GM21528 (cell line): ENCODE data around the gene CCDC57.

Experiments
- ATAC-seq: cut with Tn5 transposase; IDR thresholded peaks from one replicate; pipeline ENCODE4 v1.9.1; 2021; ENCODE audit warnings: mild to moderate bottlenecking, moderate library complexity; ENCODE audit not compliant: unreplicated experiment, low FRiP score

The CCDC57 gene

DNA sequence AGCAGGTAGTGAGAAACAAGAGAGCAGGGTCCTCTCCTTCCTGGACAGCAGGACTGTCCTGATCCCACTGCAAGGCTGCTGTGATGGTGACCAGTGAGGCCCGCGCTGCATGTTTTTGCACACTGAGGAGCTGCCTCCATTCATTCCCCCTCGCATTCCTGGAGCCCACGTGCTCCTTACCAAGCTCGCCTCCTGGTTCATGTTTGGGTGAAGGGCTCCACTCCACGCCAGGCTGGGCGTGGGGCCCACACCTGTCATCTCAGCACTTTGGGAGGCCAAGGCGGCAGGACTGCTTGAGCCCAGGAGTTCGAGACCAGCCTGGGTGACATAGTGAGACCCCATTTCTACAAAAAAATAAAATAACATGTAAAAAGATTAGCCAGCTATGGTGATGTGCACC is 99.2 kb downstream of the CCDC57 start:
- ATAC-seq: no peak

- no peak for ATAC-seq
Observed at GRCh38 chr17:82112914-82113311, 99.7 kb downstream of the CCDC57 start.

GRCh38 chr17:82112181-82112913 is 100.3 kb downstream of the CCDC57 start:
- ATAC-seq: no peak

- ATAC-seq: no peak
Observed at GRCh38 chr17:82110298-82110697, 102.3 kb downstream of the CCDC57 start.

DNA sequence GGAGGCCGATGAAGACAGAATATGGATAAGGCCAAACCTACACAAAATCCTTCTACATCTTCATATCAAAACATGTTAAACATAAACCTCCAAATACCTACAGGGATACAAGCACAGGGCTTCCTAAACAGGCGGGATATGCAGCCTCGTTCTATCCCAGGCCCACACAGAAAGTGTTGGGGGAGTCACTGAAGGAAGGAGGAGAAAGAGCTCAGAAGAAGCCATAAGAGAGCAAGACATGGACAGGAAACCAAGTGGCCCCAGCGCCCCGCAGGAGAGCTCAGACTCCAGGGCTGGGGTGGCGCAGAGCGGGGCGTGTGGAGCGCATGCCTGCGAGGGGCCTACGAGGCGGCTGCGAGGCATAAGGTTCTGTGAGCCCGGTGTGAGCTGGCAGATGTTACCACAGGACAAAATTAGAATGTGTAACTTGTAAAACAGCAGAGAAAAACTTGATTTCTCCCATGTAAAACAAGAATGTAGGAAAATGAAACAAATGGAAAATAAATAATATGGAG is 103.6 kb downstream of the CCDC57 start:
- ATAC-seq: no peak

- ATAC-seq: no peak
Observed at GRCh38 chr17:82108496-82108945, 104.1 kb downstream of the CCDC57 start.

GRCh38 chr17:82108038-82108437 is 104.6 kb downstream of the CCDC57 start:
- no peak for ATAC-seq

GRCh38 chr17:82107341-82107860 is 105.2 kb downstream of the CCDC57 start:
- no peak for ATAC-seq

- ATAC-seq: no peak
Observed at GRCh38 chr17:82106688-82107305, 105.8 kb downstream of the CCDC57 start.

DNA sequence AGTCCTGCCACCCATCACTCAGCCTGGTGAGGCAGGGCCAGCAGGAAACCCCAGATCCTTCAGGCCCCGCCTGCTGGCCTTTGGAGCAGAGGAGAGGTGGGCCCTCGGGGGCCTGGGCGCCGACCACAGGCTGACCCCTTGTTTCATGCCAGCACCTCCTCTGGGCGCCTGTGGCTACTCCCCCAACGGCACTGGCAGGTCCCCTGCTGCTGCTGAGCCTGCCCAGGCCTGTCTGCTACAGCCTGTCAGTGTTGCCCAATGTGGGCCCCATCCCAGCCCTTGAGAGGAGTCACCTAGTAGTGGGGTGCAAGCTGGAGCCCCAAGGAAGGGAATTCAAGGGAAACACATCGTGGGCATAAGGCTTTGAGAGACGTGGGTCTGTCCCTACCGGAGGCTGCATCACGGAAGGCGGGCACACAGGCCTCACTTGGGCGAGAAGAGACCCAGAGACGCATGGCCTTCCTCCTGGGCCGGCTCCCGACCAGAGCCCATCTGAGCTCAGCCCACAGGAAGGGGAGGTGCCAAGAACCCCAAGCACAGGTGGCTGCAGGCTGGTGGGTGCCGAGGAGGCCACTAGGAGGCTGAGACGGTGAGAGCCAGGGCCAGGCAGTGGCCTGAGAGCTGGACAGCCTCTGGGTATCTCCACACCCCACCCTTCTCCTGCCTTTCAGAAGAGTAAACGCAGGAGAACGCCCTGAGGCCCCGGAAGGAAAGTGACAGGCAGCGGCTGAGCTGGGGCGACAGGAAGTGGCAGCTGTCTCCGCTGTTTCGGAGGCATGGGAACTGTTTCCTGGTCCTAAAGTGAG is 106.6 kb downstream of the CCDC57 start:
- ATAC-seq: peak; percentile 73

GRCh38 chr17:82105417-82105881 is 107.2 kb downstream of the CCDC57 start:
- no peak for ATAC-seq

DNA sequence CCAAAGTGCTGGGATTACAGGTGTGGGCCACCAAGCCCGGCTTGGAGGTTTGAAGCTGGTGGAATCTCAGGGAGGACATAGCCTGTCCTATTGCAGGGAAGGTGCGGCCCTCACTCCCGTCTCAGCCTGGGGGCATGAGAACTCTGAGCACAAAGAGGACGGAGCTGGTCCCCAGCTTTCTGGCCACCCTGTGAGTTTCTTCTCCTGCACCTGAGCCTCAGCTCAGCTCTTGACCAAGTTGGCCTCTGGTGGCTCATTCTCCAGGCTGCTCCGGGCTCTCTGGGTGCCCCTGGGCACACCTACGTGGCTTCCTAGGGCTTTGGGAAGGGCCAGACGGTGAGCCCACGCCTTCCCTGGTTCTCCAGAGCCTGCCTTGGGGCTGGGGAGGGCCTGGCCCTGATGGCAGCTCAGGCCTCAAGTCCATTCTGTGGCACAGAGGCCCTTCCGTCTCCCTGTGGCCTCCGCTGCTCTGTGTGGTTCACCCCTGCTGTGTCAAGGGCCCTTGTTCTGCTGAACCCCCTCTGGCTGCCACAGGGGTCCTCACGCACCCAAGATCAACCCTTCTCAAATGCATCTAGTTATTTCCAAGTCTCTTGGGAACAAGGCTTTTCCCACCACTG is 107.7 kb downstream of the CCDC57 start:
- ATAC-seq: no peak

- ATAC-seq: no peak
Observed at GRCh38 chr17:82103553-82104451, 108.8 kb downstream of the CCDC57 start.

- ATAC-seq: no peak
Observed at GRCh38 chr17:82101767-82102679, 110.6 kb downstream of the CCDC57 start.

- no peak for ATAC-seq
Observed at GRCh38 chr17:82101301-82101715, 111.3 kb downstream of the CCDC57 start.

- ATAC-seq: no peak
Observed at GRCh38 chr17:82100502-82101298, 111.9 kb downstream of the CCDC57 start.

GRCh38 chr17:82098939-82099763 is 113.5 kb downstream of the CCDC57 start:
- peak; percentile 1 for ATAC-seq
